Mucosa of rectum (tissue), 2 donors: ENCODE measurements around the gene SHH.

Source experiments
- H3K27ac ChIP-seq, 2 donors: one replicate each; pipeline ENCODE4 v1.7.0; 2013; ENCODE audit warnings: inconsistent platforms in 2 of 2, low read depth in 2 of 2, low read length in 2 of 2
- H3K27me3 ChIP-seq, 2 donors: one replicate each; pipeline ENCODE4 v1.7.0; 2013; ENCODE audit warnings: low read length in 2 of 2; ENCODE audit not compliant: control insufficient read depth in 2 of 2, insufficient read depth in 2 of 2
- H3K36me3 ChIP-seq, 2 donors: one replicate each; pipeline ENCODE4 v1.7.0; 2013; ENCODE audit warnings: low read length in 2 of 2; ENCODE audit not compliant: control insufficient read depth in 2 of 2, insufficient read depth in 2 of 2
- H3K4me1 ChIP-seq, 2 donors: one replicate each; pipeline ENCODE4 v1.7.0; 2013; ENCODE audit warnings: low read length in 2 of 2, mild to moderate bottlenecking in 1 of 2; ENCODE audit not compliant: control insufficient read depth in 2 of 2, insufficient read depth in 2 of 2
- H3K4me3 ChIP-seq, 2 donors: one replicate each; pipeline ENCODE4 v1.7.0; 2013; ENCODE audit warnings: low read length in 2 of 2
- H3K9ac ChIP-seq, 2 donors: one replicate each; pipeline ENCODE4 v1.7.0; 2013; ENCODE audit warnings: low read length in 2 of 2, low read depth in 1 of 2, mild to moderate bottlenecking in 1 of 2
- H3K9me3 ChIP-seq, 2 donors: one replicate each; pipeline ENCODE4 v1.7.0; 2013; ENCODE audit warnings: low read length in 2 of 2; ENCODE audit not compliant: control insufficient read depth in 2 of 2
- donor health status: healthy.
- donor health status: Normal muscosa, but diverticular disease.

The SHH gene

GRCh38 chr7:155811895-155812761 is at the start of gene SHH:
Gene SHH (minus strand): TSS chr7:155812463. CDS start chr7:155812122, 341 bp downstream.
- H3K27me3 ChIP-seq, result peaks cover 33 to 42% of the 10 kb centered on the region in 2 donors
- no peaks in the 10 kb centered on the region for H3K36me3 ChIP-seq
- peak within 1 kb of the TSS; percentile 43 to 44 for H3K4me3 ChIP-seq
- H3K27ac ChIP-seq, result no peak within 1 kb of the TSS
- no peaks in the 10 kb centered on the region for H3K9me3 ChIP-seq
- peaks cover 19 to 27% of the 10 kb centered on the region in 2 donors for H3K4me1 ChIP-seq
- peak within 1 kb of the TSS in 1 of 2 donors; percentile 27 for H3K9ac ChIP-seq

GRCh38 chr7:155861480-155861868 is 49.2 kb upstream of the SHH start:
- Histone ChIP-seq H3K36me3 (no peaks in the 10 kb centered on the region), H3K9ac (no peak overlapping the region), H3K4me3 (no peak overlapping the region), H3K27me3 (peaks cover 0 to 7% of the 10 kb centered on the region in 2 donors), H3K27ac (no peak overlapping the region), H3K9me3 (peaks cover 0 to 2% of the 10 kb centered on the region in 2 donors), H3K4me1 (peaks cover 2 to 4% of the 10 kb centered on the region in 2 donors)

GRCh38 chr7:155860840-155861479 is 48.7 kb upstream of the SHH start:
- Histone ChIP-seq H3K4me1 (no peaks in the 10 kb centered on the region), H3K9me3 (peaks cover 0 to 2% of the 10 kb centered on the region in 2 donors), H3K4me3 (no peak overlapping the region), H3K27me3 (peaks cover 0 to 7% of the 10 kb centered on the region in 2 donors), H3K36me3 (no peaks in the 10 kb centered on the region), H3K9ac (no peak overlapping the region), H3K27ac (no peak overlapping the region)

GRCh38 chr7:155860461-155860839 is 48.2 kb upstream of the SHH start:
- Histone ChIP-seq H3K27ac (no peak overlapping the region), H3K4me3 (no peak overlapping the region), H3K4me1 (no peaks in the 10 kb centered on the region), H3K9me3 (peaks cover 0 to 2% of the 10 kb centered on the region in 2 donors), H3K36me3 (no peaks in the 10 kb centered on the region), H3K27me3 (peaks cover 0 to 7% of the 10 kb centered on the region in 2 donors), H3K9ac (no peak overlapping the region)

- H3K4me3 ChIP-seq, result no peak overlapping the region
- no peaks in the 10 kb centered on the region for H3K4me1 ChIP-seq
- no peak overlapping the region for H3K27ac ChIP-seq
- peaks cover 0 to 5% of the 10 kb centered on the region in 2 donors for H3K27me3 ChIP-seq
- H3K9ac ChIP-seq, result no peak overlapping the region
- peaks cover 0 to 2% of the 10 kb centered on the region in 2 donors for H3K9me3 ChIP-seq
- H3K36me3 ChIP-seq, result no peaks in the 10 kb centered on the region
Observed at GRCh38 chr7:155858521-155859061, 46.3 kb upstream of the SHH start.

- no peaks in the 10 kb centered on the region for H3K4me1 ChIP-seq
- H3K27me3 ChIP-seq, result peaks cover 0 to 5% of the 10 kb centered on the region in 2 donors
- no peak overlapping the region for H3K9ac ChIP-seq
- peaks cover 0 to 2% of the 10 kb centered on the region in 2 donors for H3K9me3 ChIP-seq
- H3K4me3 ChIP-seq, result no peak overlapping the region
- H3K36me3 ChIP-seq, result no peaks in the 10 kb centered on the region
- H3K27ac ChIP-seq, result no peak overlapping the region
Observed at GRCh38 chr7:155857141-155857540, 44.9 kb upstream of the SHH start.

- Histone ChIP-seq H3K9me3 (peaks cover 0 to 2% of the 10 kb centered on the region in 2 donors), H3K27ac (no peak overlapping the region), H3K4me3 (no peak overlapping the region), H3K27me3 (peaks cover 0 to 5% of the 10 kb centered on the region in 2 donors), H3K4me1 (no peaks in the 10 kb centered on the region), H3K36me3 (no peaks in the 10 kb centered on the region), H3K9ac (no peak overlapping the region)
Observed at GRCh38 chr7:155856656-155857055, 44.4 kb upstream of the SHH start.

- H3K27me3 ChIP-seq, result no peaks in the 10 kb centered on the region
- no peak overlapping the region for H3K27ac ChIP-seq
- H3K9me3 ChIP-seq, result no peaks in the 10 kb centered on the region
- H3K4me1 ChIP-seq, result peaks cover 4 to 10% of the 10 kb centered on the region in 2 donors
- H3K36me3 ChIP-seq, result no peaks in the 10 kb centered on the region
- no peak overlapping the region for H3K9ac ChIP-seq
- no peak overlapping the region for H3K4me3 ChIP-seq
Observed at GRCh38 chr7:155852426-155853301, 40.4 kb upstream of the SHH start.

- no peak overlapping the region for H3K27ac ChIP-seq
- H3K9me3 ChIP-seq, result no peaks in the 10 kb centered on the region
- no peak overlapping the region for H3K9ac ChIP-seq
- no peak overlapping the region for H3K4me3 ChIP-seq
- no peaks in the 10 kb centered on the region for H3K36me3 ChIP-seq
- peaks cover 4 to 10% of the 10 kb centered on the region in 2 donors for H3K4me1 ChIP-seq
- H3K27me3 ChIP-seq, result no peaks in the 10 kb centered on the region
Observed at GRCh38 chr7:155851892-155852291, 39.6 kb upstream of the SHH start.
